HCT116 (cell line): Measurements from ENCODE around the gene CDA. TPM values are rescaled to one million over a fixed set of nuclear protein-coding genes. Genes with fewer than 3 reads are reported as not detected.

Experiments
- ATAC-seq: fragments of 200-7000 bp; cut with Tn5 transposase; 2 replicates; pipeline ENCODE4 v1.9.1; 2020; ENCODE audit warnings: mild to moderate bottlenecking, moderate library complexity
- BruUV-seq: library from RNA; stranded (reverse); fragments of 400-500 nt; replicated peaks from 2 replicates; lab custom pipeline; 2021; lab: Mats Ljungman, UMichigan
- CTCF ChIA-PET: fragments of 300-600 bp; sonication (Branson Sonifier 250); formaldehyde crosslinking; loops from one replicate; lab custom pipeline; 2021; ENCODE audit warnings: antibody characterized with exemption; lab: Charles Lee
- POLR2A ChIA-PET: fragments of 300-600, 350-600 bp; sonication (Branson Sonifier 250); formaldehyde crosslinking; loops from one replicate; lab custom pipeline; 2021; ENCODE audit warnings: antibody characterized with exemption; lab: Charles Lee
- RAD21 ChIA-PET, 2 experiments: fragments of 300-600 bp; sonication (Branson Sonifier 250); formaldehyde crosslinking; loops; one replicate each; lab custom pipeline; 2023; ENCODE audit warnings: low total read pairs in 2 of 2; ENCODE audit not compliant: uncharacterized antibody in 2 of 2, unreplicated experiment in 2 of 2, low non-redundant PET in 1 of 2; lab: Charles Lee
- DNase-seq: peaks from one replicate; pipeline ENCODE4 v3.0.0-alpha.2; 2010; ENCODE audit warnings: low read depth, low spot score
- H2AFZ ChIP-seq: fragments of 200-600 bp; shearing (Covaris generic), sonication (generic); 2 replicates; pipeline ENCODE4 v1.6.1; 2017; ENCODE audit warnings: low read depth, mixed run types, mixed read lengths, antibody characterized with exemption, low read length; ENCODE audit not compliant: poor library complexity, severe bottlenecking
- H3K27ac ChIP-seq: 2 replicates; pipeline ENCODE4 v1.5.1; 2012; ENCODE audit warnings: low read depth, low read length
- H3K27me3 ChIP-seq: fragments of 200-600 bp; sonication (generic); 2 replicates; pipeline ENCODE4 v1.6.1; 2016; ENCODE audit warnings: mixed run types, low read length, mixed read lengths; ENCODE audit not compliant: insufficient read depth
- H3K36me3 ChIP-seq, 2 experiments: fragments of 200-500 bp in 1 of 2; fragments of 200-600 bp in 1 of 2; sonication (Bioruptor generic) in 1 of 2; sonication (generic) in 1 of 2; 2 replicates each; pipeline versions ENCODE4 v1.5.1 to v1.6.1; 2014 to 2016; ENCODE audit warnings: low read length in 2 of 2, inconsistent platforms in 1 of 2, mixed read lengths in 1 of 2, mixed run types in 1 of 2; ENCODE audit not compliant: insufficient read depth in 2 of 2, control insufficient read depth in 1 of 2
- H3K4me1 ChIP-seq, 2 experiments: fragments of 200-600 bp in 1 of 2; sonication (generic) in 1 of 2; 2 replicates each; pipeline versions ENCODE4 v1.5.1 to v1.6.1; 2012 to 2017; ENCODE audit warnings: low read length in 2 of 2, inconsistent platforms in 1 of 2, mild to moderate bottlenecking in 1 of 2, mixed read lengths in 1 of 2, mixed run types in 1 of 2, moderate library complexity in 1 of 2; ENCODE audit not compliant: insufficient read depth in 2 of 2, control insufficient read depth in 1 of 2
- H3K4me2 ChIP-seq: fragments of 200-600 bp; sonication (generic); 2 replicates; pipeline ENCODE4 v1.6.1; 2017; ENCODE audit warnings: mixed run types, low read length, mixed read lengths
- H3K4me3 ChIP-seq, 2 experiments: fragments of 200-600 bp in 1 of 2; sonication (generic) in 1 of 2; replicated peaks in 1 of 2; 2 replicates each; pipeline ENCODE4 v1.5.1; 2011 to 2016; ENCODE audit warnings: low read length in 2 of 2, control low read depth in 1 of 2, low read depth in 1 of 2, mild to moderate bottlenecking in 1 of 2, mixed read lengths in 1 of 2, mixed run types in 1 of 2
- H3K79me2 ChIP-seq: fragments of 200-600 bp; sonication (generic); 2 replicates; pipeline ENCODE4 v1.6.1; 2017; ENCODE audit warnings: mild to moderate bottlenecking, mixed run types, low read length, moderate library complexity, mixed read lengths; ENCODE audit not compliant: insufficient read depth
- H3K9ac ChIP-seq: fragments of 200-600 bp; sonication (generic); 2 replicates; pipeline ENCODE4 v1.6.1; 2016; ENCODE audit warnings: low read length, mixed read lengths
- H3K9me2 ChIP-seq: fragments of 200-600 bp; sonication (generic), shearing (Covaris generic); 2 replicates; pipeline ENCODE4 v1.6.1; 2017; ENCODE audit warnings: mixed run types, mild to moderate bottlenecking, moderate library complexity; ENCODE audit not compliant: insufficient read depth
- H3K9me3 ChIP-seq, 2 experiments: fragments of 200-500 bp in 1 of 2; fragments of 200-600 bp in 1 of 2; sonication (Bioruptor generic) in 1 of 2; sonication (generic) in 1 of 2; 2 replicates each; pipeline ENCODE4 v1.6.1; 2014 to 2017; ENCODE audit warnings: low read length in 2 of 2, mixed read lengths in 2 of 2, inconsistent platforms in 1 of 2, low read depth in 1 of 2, mild to moderate bottlenecking in 1 of 2, mixed run types in 1 of 2, moderate library complexity in 1 of 2; ENCODE audit not compliant: control insufficient read depth in 1 of 2, insufficient read depth in 1 of 2
- H4K20me1 ChIP-seq: fragments of 200-600 bp; sonication (generic), shearing (Covaris generic); 2 replicates; pipeline ENCODE4 v1.6.1; 2017; ENCODE audit warnings: mixed run types, mild to moderate bottlenecking, moderate library complexity; ENCODE audit not compliant: insufficient read depth
- EGR1 ChIP-seq: IDR thresholded peaks from 2 replicates; pipeline ENCODE4 v1.6.1; 2012; ENCODE audit warnings: low read depth
- FOSL1 ChIP-seq: IDR thresholded peaks from 2 replicates; pipeline ENCODE4 v1.6.1; 2012; ENCODE audit warnings: low read depth
- JUND ChIP-seq: IDR thresholded peaks from 2 replicates; pipeline ENCODE4 v1.6.1; 2012
- POLR2AphosphoS5 ChIP-seq: IDR thresholded peaks from 2 replicates; pipeline ENCODE4 v1.6.1; 2011; ENCODE audit warnings: mild to moderate bottlenecking, low read depth, low read length, moderate library complexity
- RAD21 ChIP-seq: IDR thresholded peaks from 2 replicates; pipeline ENCODE4 v1.6.1; 2012; ENCODE audit warnings: low read depth, mild to moderate bottlenecking
- YY1 ChIP-seq: IDR thresholded peaks from 2 replicates; pipeline ENCODE4 v1.6.1; 2011; ENCODE audit warnings: low read length, low read depth, moderate library complexity, mild to moderate bottlenecking; ENCODE audit not compliant: insufficient replicate concordance; ENCODE audit errors: extremely low read depth
- intact Hi-C: fragments of 100-400 bp; cut with micrococcal nuclease; formaldehyde crosslinking; loops from 2 replicates; pipeline ENCODE4 v1.10.0; 2022
- total RNA-seq: library from RNA; stranded (reverse); gene quantifications from one replicate; pipeline ENCODE4 v1.2.1, GENCODE V29; 2021; ENCODE audit not compliant: unreplicated experiment
- TF ChIP-seq, protein P1 (sequence below): IDR thresholded peaks from 2 replicates; pipeline ENCODE4 v1.6.1; 2011; ENCODE audit warnings: mild to moderate bottlenecking, low read length, moderate library complexity; ENCODE audit not compliant: insufficient replicate concordance; ENCODE audit errors: extremely low read depth
- TF ChIP-seq, protein P2 (sequence below), 3 experiments: fragments of 200-600 bp in 1 of 3; sonication (generic) in 1 of 3; IDR thresholded peaks in 2 of 3; conservative IDR thresholded peaks in 1 of 3; 2 replicates each; pipeline ENCODE4 v1.5.1; 2012 to 2017; ENCODE audit warnings: low read depth in 2 of 3, low read length in 2 of 3, antibody characterized with exemption in 1 of 3, borderline replicate concordance in 1 of 3, control low read depth in 1 of 3, mild to moderate bottlenecking in 1 of 3, mixed read lengths in 1 of 3, mixed run types in 1 of 3, moderate library complexity in 1 of 3; ENCODE audit not compliant: insufficient read depth in 1 of 3

CDA gene
- total RNA-seq, 1 experiment from 2014 or later, result 28.6 TPM

DNA sequence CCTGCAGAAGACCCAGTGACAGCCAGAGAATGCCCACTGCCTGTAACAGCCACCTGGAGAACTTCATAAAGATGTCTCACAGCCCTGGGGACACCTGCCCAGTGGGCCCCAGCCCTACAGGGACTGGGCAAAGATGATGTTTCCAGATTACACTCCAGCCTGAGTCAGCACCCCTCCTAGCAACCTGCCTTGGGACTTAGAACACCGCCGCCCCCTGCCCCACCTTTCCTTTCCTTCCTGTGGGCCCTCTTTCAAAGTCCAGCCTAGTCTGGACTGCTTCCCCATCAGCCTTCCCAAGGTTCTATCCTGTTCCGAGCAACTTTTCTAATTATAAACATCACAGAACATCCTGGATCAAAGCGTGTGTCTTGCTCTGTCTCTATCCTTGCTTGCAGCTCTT is 29.7 kb downstream of the CDA start:
- CTCF ChIA-PET, result no interaction called here
- H3K9me3 ChIP-seq, result no peaks in the 10 kb centered on the region
- H3K4me3 ChIP-seq, result no peak overlapping the region
- TF ChIP-seq YY1 (no peak), FOSL1 (no peak), JUND (no peak), EGR1 (no peak), POLR2AphosphoS5 (no peak), RAD21 (no peak)
- TF ChIP-seq, protein P1, sequence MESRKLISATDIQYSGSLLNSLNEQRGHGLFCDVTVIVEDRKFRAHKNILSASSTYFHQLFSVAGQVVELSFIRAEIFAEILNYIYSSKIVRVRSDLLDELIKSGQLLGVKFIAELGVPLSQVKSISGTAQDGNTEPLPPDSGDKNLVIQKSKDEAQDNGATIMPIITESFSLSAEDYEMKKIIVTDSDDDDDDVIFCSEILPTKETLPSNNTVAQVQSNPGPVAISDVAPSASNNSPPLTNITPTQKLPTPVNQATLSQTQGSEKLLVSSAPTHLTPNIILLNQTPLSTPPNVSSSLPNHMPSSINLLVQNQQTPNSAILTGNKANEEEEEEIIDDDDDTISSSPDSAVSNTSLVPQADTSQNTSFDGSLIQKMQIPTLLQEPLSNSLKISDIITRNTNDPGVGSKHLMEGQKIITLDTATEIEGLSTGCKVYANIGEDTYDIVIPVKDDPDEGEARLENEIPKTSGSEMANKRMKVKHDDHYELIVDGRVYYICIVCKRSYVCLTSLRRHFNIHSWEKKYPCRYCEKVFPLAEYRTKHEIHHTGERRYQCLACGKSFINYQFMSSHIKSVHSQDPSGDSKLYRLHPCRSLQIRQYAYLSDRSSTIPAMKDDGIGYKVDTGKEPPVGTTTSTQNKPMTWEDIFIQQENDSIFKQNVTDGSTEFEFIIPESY, result no peak
- TF ChIP-seq, protein P2, sequence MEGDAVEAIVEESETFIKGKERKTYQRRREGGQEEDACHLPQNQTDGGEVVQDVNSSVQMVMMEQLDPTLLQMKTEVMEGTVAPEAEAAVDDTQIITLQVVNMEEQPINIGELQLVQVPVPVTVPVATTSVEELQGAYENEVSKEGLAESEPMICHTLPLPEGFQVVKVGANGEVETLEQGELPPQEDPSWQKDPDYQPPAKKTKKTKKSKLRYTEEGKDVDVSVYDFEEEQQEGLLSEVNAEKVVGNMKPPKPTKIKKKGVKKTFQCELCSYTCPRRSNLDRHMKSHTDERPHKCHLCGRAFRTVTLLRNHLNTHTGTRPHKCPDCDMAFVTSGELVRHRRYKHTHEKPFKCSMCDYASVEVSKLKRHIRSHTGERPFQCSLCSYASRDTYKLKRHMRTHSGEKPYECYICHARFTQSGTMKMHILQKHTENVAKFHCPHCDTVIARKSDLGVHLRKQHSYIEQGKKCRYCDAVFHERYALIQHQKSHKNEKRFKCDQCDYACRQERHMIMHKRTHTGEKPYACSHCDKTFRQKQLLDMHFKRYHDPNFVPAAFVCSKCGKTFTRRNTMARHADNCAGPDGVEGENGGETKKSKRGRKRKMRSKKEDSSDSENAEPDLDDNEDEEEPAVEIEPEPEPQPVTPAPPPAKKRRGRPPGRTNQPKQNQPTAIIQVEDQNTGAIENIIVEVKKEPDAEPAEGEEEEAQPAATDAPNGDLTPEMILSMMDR (IDR thresholded peaks at IDR 0.05 in 2 of 3, conservative IDR thresholded peaks at IDR 0.05 in 1 of 3; ENCODE audit: borderline replicate concordance in 1 of 3, insufficient read depth in 1 of 3, low read depth in 2 of 3, low read length in 2 of 3), result no peak
- TF ChIP-seq, all 23 proteins: peak for 0
- RAD21 ChIA-PET, result interaction anchor here in 1 of 2 experiments (0.6 kb wide), 1 partner anchor 31 kb away, joined by 4 read pairs; no protein-coding TSS in a partner anchor
- H3K27me3 ChIP-seq, result no peaks in the 10 kb centered on the region
- DNase-seq (no peak), ATAC-seq (no peak)
- H2AFZ ChIP-seq, result no peak overlapping the region
- no peaks in the 10 kb centered on the region for H3K9me2 ChIP-seq
- BruUV-seq, result no TSS peak
- H3K36me3 ChIP-seq, result no peaks in the 10 kb centered on the region; a peak in 1 of 4 replicates
- POLR2A ChIA-PET, result interaction anchor here (0.7 to 1.6 kb wide), 2 partner anchors 15 to 28 kb away, joined by 3 to 5 read pairs; partner anchors contain the start of gene PINK1
- H3K4me1 ChIP-seq, result peaks cover 11 to 12% of the 10 kb centered on the region in 2 experiments
- H4K20me1 ChIP-seq, result no peaks in the 10 kb centered on the region
- intact Hi-C loops, result no loop called here
- H3K27ac ChIP-seq, result no peak overlapping the region
- H3K4me2 ChIP-seq, result no peak overlapping the region
- H3K79me2 ChIP-seq, result no peaks in the 10 kb centered on the region
- H3K9ac ChIP-seq, result no peak overlapping the region
